H1 (cell line): ENCODE results near the gene PTPRJ. TPM values are rescaled to one million over a fixed set of nuclear protein-coding genes. Genes with fewer than 3 reads are reported as not detected.

Experiments used
- CTCF ChIA-PET: fragments of 300-600 bp; sonication (Branson Sonifier 250); formaldehyde crosslinking; loops from one replicate; lab custom pipeline; 2021; ENCODE audit not compliant: partially characterized antibody; lab: Charles Lee
- POLR2A ChIA-PET: fragments of 300-600 bp; sonication (Branson Sonifier 250); formaldehyde crosslinking; loops from one replicate; lab custom pipeline; 2021; ENCODE audit warnings: inconsistent platforms; ENCODE audit not compliant: partially characterized antibody; lab: Charles Lee
- DNase-seq, 2 experiments: peaks; one replicate each; pipeline versions ENCODE4 v3.0.0 to v3.0.0-alpha.2; 2010 to 2022; ENCODE audit warnings: low spot score in 2 of 2, low read depth in 1 of 2, mixed read lengths in 1 of 2
- FAIRE-seq: peaks from 2 replicates; lab custom pipeline; 2011; peaks lifted over from hg19 to GRCh38; lab: Jason Lieb, UNC
- H2AFZ ChIP-seq: 2 replicates; pipeline ENCODE4 v1.8.1; 2012; ENCODE audit warnings: low read length, inconsistent platforms
- H2AK5ac ChIP-seq: 2 replicates; pipeline ENCODE4 v1.6.1; 2013; ENCODE audit warnings: low read depth, low read length
- H2BK120ac ChIP-seq: replicated peaks from 2 replicates; pipeline ENCODE3; 2013; ENCODE audit warnings: low read depth, low read length, inconsistent platforms
- H2BK12ac ChIP-seq: 2 replicates; pipeline ENCODE4 v1.6.1; 2013; ENCODE audit warnings: low read depth, low read length
- H2BK15ac ChIP-seq: 2 replicates; pipeline ENCODE4 v1.6.1; 2013; ENCODE audit warnings: low read length
- H2BK20ac ChIP-seq: 2 replicates; pipeline ENCODE4 v1.6.1; 2013; ENCODE audit warnings: low read length
- H2BK5ac ChIP-seq: 2 replicates; pipeline ENCODE4 v1.6.1; 2013; ENCODE audit warnings: low read depth, low read length
- H3K14ac ChIP-seq: 2 replicates; pipeline ENCODE4 v1.6.1; 2013; ENCODE audit warnings: inconsistent platforms; ENCODE audit not compliant: insufficient read length
- H3K18ac ChIP-seq: 2 replicates; pipeline ENCODE4 v1.6.1; 2013; ENCODE audit warnings: low read length; ENCODE audit errors: extremely low read depth
- H3K23ac ChIP-seq: 2 replicates; pipeline ENCODE4 v1.6.1; 2013; ENCODE audit warnings: inconsistent platforms; ENCODE audit not compliant: insufficient read length
- H3K23me2 ChIP-seq: 2 replicates; pipeline ENCODE4 v1.6.1; 2013; ENCODE audit warnings: low read depth, low read length
- H3K27ac ChIP-seq: 2 replicates; pipeline ENCODE4 v1.6.1; 2011; ENCODE audit warnings: low read depth, low read length, inconsistent platforms
- H3K27me3 ChIP-seq, 4 experiments: replicated peaks in 1 of 4; 1 replicate in 1 of 4; 2 replicates in 3 of 4; pipeline versions ENCODE4 v1.6.1 to v1.8.1; 2011 to 2013; ENCODE audit warnings: low read length in 3 of 4, mild to moderate bottlenecking in 3 of 4, inconsistent platforms in 2 of 4, mixed read lengths in 2 of 4, moderate library complexity in 1 of 4; ENCODE audit not compliant: control insufficient read depth in 3 of 4, insufficient read depth in 3 of 4; ENCODE audit errors: extremely low read depth in 1 of 4
- H3K36me3 ChIP-seq, 4 experiments: 2 replicates each; pipeline versions ENCODE4 v1.6.1 to v1.8.1; 2011 to 2013; ENCODE audit warnings: mild to moderate bottlenecking in 4 of 4, low read length in 3 of 4, moderate library complexity in 2 of 4, control low read depth in 1 of 4, inconsistent platforms in 1 of 4; ENCODE audit not compliant: insufficient read depth in 4 of 4, control insufficient read depth in 2 of 4
- H3K4ac ChIP-seq: replicated peaks from 2 replicates; pipeline ENCODE3; 2013; ENCODE audit warnings: low read length, low read depth, mixed read lengths, inconsistent platforms; ENCODE audit not compliant: insufficient read length
- H3K4me1 ChIP-seq, 4 experiments: replicated peaks in 1 of 4; 1 replicate in 1 of 4; 2 replicates in 3 of 4; pipeline versions ENCODE4 v1.6.1 to v1.8.1; 2011 to 2013; ENCODE audit warnings: low read length in 3 of 4, inconsistent platforms in 2 of 4, mixed read lengths in 1 of 4; ENCODE audit not compliant: insufficient read depth in 4 of 4, control insufficient read depth in 3 of 4
- H3K4me2 ChIP-seq, 2 experiments: 2 replicates each; pipeline versions ENCODE4 v1.6.1 to v1.8.1; 2011 to 2013; ENCODE audit warnings: low read depth in 2 of 2, low read length in 2 of 2, control low read depth in 1 of 2, inconsistent platforms in 1 of 2, mild to moderate bottlenecking in 1 of 2; ENCODE audit not compliant: insufficient read depth in 1 of 2
- H3K4me3 ChIP-seq, 4 experiments: fragments of 200-600, 300-600 bp in 1 of 4; sonication (generic), shearing (Covaris generic), sonication (Bioruptor Twin) in 1 of 4; 2 replicates each; pipeline versions ENCODE4 v1.5.1 to v1.8.1; 2011 to 2016; ENCODE audit warnings: low read length in 4 of 4, low read depth in 3 of 4, control low read depth in 2 of 4, inconsistent platforms in 2 of 4, mild to moderate bottlenecking in 2 of 4, mixed read lengths in 1 of 4, moderate library complexity in 1 of 4; ENCODE audit not compliant: insufficient read depth in 2 of 4; ENCODE audit errors: extremely low read depth in 1 of 4
- H3K56ac ChIP-seq: replicated peaks from 2 replicates; pipeline ENCODE3; 2013; ENCODE audit warnings: low read depth, mild to moderate bottlenecking, mixed read lengths, low read length, inconsistent platforms; ENCODE audit not compliant: insufficient read length
- H3K79me1 ChIP-seq: 2 replicates; pipeline ENCODE4 v1.6.1; 2013; ENCODE audit warnings: low read depth, low read length, control low read depth
- H3K79me2 ChIP-seq, 2 experiments: 2 replicates each; pipeline versions ENCODE4 v1.6.1 to v1.8.1; 2012 to 2013; ENCODE audit warnings: low read length in 2 of 2, mild to moderate bottlenecking in 2 of 2, inconsistent platforms in 1 of 2; ENCODE audit not compliant: insufficient read depth in 2 of 2, control insufficient read depth in 1 of 2
- H3K9ac ChIP-seq, 4 experiments: replicated peaks in 1 of 4; 1 replicate in 1 of 4; 2 replicates in 3 of 4; pipeline versions ENCODE4 v1.6.1 to v1.8.1; 2011 to 2013; ENCODE audit warnings: low read depth in 3 of 4, low read length in 3 of 4, control low read depth in 2 of 4, mild to moderate bottlenecking in 2 of 4, moderate library complexity in 2 of 4, inconsistent platforms in 1 of 4; ENCODE audit errors: extremely low read depth in 1 of 4
- H3K9me3 ChIP-seq, 2 experiments: 2 replicates each; pipeline versions ENCODE4 v1.6.1 to v1.8.1; 2012 to 2013; ENCODE audit warnings: mild to moderate bottlenecking in 2 of 2, moderate library complexity in 2 of 2, control low read depth in 1 of 2, inconsistent platforms in 1 of 2, low read depth in 1 of 2, low read length in 1 of 2, mixed read lengths in 1 of 2; ENCODE audit not compliant: insufficient read depth in 2 of 2
- H4K20me1 ChIP-seq, 2 experiments: replicated peaks in 1 of 2; 2 replicates each; pipeline versions ENCODE3 to v1.8.1; 2011 to 2013; ENCODE audit warnings: inconsistent platforms in 2 of 2, low read length in 2 of 2, mild to moderate bottlenecking in 1 of 2; ENCODE audit not compliant: insufficient read depth in 2 of 2, control insufficient read depth in 1 of 2
- H4K5ac ChIP-seq: 2 replicates; pipeline ENCODE4 v1.6.1; 2013; ENCODE audit warnings: low read length, low read depth, mixed read lengths, inconsistent platforms; ENCODE audit not compliant: insufficient read length
- H4K8ac ChIP-seq: 2 replicates; pipeline ENCODE4 v1.8.0; 2013; ENCODE audit warnings: mild to moderate bottlenecking, moderate library complexity, low read length, inconsistent platforms; ENCODE audit not compliant: insufficient read depth; ENCODE audit errors: extremely low read depth
- H4K91ac ChIP-seq: replicated peaks from 2 replicates; pipeline ENCODE3; 2013; ENCODE audit warnings: low read length, mixed read lengths, inconsistent platforms; ENCODE audit not compliant: insufficient read length
- MAFK ChIP-seq: IDR thresholded peaks from 2 replicates; pipeline ENCODE4 v1.6.1; 2012; ENCODE audit warnings: low read depth, mild to moderate bottlenecking, improper control_type of control experiment, low read length
- USF2 ChIP-seq: IDR thresholded peaks from 2 replicates; pipeline ENCODE4 v1.6.1; 2011; ENCODE audit warnings: low read length, improper control_type of control experiment
- WGBS, 2 experiments: shearing (Covaris generic) in 1 of 2; methylation state at CpG; one replicate each; pipeline versions ENCODE4 v1.1.6 to v1.1.7; 2013 to 2015; ENCODE audit warnings: low lambda C conversion rate in 2 of 2, mixed read lengths in 2 of 2, inconsistent platforms in 1 of 2, low coverage in 1 of 2, missing lambda C conversion rate in 1 of 2; ENCODE audit not compliant: insufficient replicate concordance in 2 of 2, insufficient coverage in 1 of 2, insufficient read length in 1 of 2; ENCODE audit errors: extremely low coverage in 1 of 2, missing lambda C conversion rate in 1 of 2; 5-methylcytosine and 5-hydroxymethylcytosine counted together
- polyA plus RNA-seq, 7 experiments: library from polyadenylated mRNA; depleted of rRNA in 3 of 7; stranded (reverse) in 5 of 7; unstranded in 2 of 7; fragments of >200 nt in 5 of 7; fragments of 200-250 nt in 2 of 7; gene quantifications; 1 replicate in 5 of 7; 2 replicates in 1 of 7; 4 replicates in 1 of 7; pipeline versions ENCODE4 v1.2.1 to v1.2.3, GENCODE V29; 2011 to 2013; ENCODE audit warnings: missing spikeins in 2 of 7, mixed read lengths in 2 of 7
- total RNA-seq: library from RNA; stranded (reverse); fragmentation: NEBNext Ultra II Directional; extraction: Animal tissue kit (Norgen Biotek cat#: 25700); gene quantifications from 2 replicates; pipeline ENCODE4 v1.2.1, GENCODE V29; 2021

PTPRJ gene
- total and polyA plus RNA-seq, 2 of the 8 experiments (the other 6 are each of a cell fraction or from before 2014, with no cell fraction given): 4.4 to 22.6 TPM

- Histone ChIP-seq H3K27me3 (no peaks in the 10 kb centered on the region), H3K56ac (no peak overlapping the region), H2BK20ac (no peak overlapping the region), H2BK5ac (no peak overlapping the region), H3K4me1 (peaks cover 4 to 17% (median 8%) of the 10 kb centered on the region in 4 experiments), H3K79me2 (peaks cover 3 to 27% of the 10 kb centered on the region in 2 experiments; a peak in 3 of 4 replicates), H2BK15ac (no peak overlapping the region), H3K9ac (no peak overlapping the region; a peak in 1 of 7 replicates), H3K4ac (no peak overlapping the region), H4K8ac (no peak overlapping the region), H2BK12ac (no peak overlapping the region; the same call in 1 of the 2 replicates), H2AFZ (no peak overlapping the region), H4K20me1 (no peaks in the 10 kb centered on the region), H3K23me2 (no peaks in the 10 kb centered on the region), H3K9me3 (no peaks in the 10 kb centered on the region), H3K23ac (no peak overlapping the region), H3K4me2 (no peak overlapping the region; a peak in 1 of 4 replicates), H3K18ac (no peak overlapping the region), H3K27ac (no peak overlapping the region), H3K4me3 (no peak overlapping the region), H2AK5ac (no peak overlapping the region), H2BK120ac (no peak overlapping the region), H3K36me3 (no peaks in the 10 kb centered on the region), H4K5ac (no peak overlapping the region), H3K79me1 (peaks cover 6% of the 10 kb centered on the region), H3K14ac (no peak overlapping the region), H4K91ac (no peak overlapping the region)
- TF ChIP-seq MAFK (no peak), USF2 (no peak)
- DNase-seq: no peak
- ChIA-PET CTCF (interaction anchor here (0.6 to 1.9 kb wide), 2 partner anchors 76 to 105 kb away, joined by 3 to 7 read pairs; no protein-coding TSS in a partner anchor), POLR2A (interaction anchor here (1.1 kb wide), 1 partner anchor 29 kb away, joined by 3 read pairs; no protein-coding TSS in a partner anchor)
- FAIRE-seq: no peak
- 87% methylated on average over 2 of the region's 2 CpGs; no CpG with 5 or more reads in 1 of the 2 experiments for WGBS, 2 experiments
Measured at GRCh38 chr11:48004456-48004855, 24.1 kb downstream of the PTPRJ start.
